Measurements from ENCODE around the gene TEX261.

TEX261 gene

DNA sequence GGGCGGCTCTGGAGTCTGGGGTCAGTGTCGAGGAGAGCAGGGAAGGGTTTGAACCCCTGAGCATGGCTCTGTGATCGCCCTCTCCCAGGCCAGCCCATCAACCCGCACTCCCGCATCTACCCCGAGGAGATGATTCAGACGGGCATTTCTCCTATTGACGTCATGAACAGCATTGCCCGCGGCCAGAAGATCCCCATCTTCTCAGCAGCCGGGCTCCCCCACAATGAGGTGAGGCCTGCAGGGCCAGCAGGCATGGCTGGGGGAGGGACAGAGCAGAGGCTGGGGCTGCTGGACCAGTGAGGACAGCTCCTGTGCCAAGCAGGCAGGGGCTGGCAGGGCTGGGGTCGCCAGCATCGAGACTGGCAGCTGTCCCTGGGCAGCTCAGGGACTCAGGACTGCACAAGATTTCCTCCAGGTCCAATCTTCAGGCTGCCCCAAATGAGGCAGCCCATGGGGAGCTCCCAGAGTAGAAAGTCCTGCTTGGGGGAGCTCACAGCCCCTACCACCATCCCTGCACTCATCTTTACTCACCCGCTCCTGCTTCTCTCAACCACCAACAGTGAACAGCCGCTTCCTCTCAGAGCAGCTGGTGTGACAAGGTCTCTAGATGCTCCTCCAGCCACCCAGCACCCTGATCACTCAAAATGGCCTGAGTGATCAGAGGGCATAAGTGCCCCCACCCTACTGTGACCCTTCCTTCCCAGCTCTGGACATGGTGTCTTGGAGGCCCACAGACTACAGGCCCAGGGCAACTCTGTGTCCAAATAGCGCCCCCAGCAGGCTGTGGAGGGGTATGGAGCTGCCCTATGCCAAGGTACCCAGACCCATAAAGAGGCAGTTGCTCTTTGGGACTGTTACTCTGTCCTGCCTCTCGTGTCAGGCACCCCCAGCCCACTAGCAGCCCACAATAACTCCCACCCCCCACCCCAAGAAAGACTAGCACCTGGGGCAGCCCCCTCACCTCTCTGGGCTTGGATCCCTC is 34.5 kb downstream of the TEX261 start:
- TF ChIP-seq, protein P1, sequence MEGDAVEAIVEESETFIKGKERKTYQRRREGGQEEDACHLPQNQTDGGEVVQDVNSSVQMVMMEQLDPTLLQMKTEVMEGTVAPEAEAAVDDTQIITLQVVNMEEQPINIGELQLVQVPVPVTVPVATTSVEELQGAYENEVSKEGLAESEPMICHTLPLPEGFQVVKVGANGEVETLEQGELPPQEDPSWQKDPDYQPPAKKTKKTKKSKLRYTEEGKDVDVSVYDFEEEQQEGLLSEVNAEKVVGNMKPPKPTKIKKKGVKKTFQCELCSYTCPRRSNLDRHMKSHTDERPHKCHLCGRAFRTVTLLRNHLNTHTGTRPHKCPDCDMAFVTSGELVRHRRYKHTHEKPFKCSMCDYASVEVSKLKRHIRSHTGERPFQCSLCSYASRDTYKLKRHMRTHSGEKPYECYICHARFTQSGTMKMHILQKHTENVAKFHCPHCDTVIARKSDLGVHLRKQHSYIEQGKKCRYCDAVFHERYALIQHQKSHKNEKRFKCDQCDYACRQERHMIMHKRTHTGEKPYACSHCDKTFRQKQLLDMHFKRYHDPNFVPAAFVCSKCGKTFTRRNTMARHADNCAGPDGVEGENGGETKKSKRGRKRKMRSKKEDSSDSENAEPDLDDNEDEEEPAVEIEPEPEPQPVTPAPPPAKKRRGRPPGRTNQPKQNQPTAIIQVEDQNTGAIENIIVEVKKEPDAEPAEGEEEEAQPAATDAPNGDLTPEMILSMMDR (IDR thresholded peaks at IDR 0.05; ENCODE audit: low read depth, low read length): no peak
- no peak overlapping the region for H3K4me3 ChIP-seq (ENCODE audit: low read depth, low read length)

DNA sequence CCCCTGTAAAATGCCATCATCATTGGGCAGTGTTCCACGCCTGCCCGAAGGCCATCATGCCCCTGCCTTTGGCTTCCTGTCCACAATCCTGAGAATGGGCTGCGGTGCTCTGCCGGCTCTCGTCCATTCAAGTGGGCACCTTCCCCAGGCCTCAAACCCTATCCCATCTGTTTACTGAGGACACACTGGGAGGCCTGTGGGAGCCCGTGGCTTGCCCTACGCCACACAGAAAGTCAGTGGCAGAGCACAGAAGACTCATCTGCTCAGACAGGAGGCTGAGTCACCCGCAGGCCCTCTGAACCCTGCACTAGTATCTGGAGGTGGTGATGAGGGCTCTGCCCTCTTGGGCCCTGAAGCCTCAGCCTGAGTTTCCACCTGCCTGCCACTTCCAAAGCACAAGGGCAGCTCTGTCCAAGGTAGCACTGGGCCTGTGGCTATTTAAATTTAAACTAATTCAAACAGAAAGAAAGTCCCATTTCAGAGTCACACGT is 35.4 kb downstream of the TEX261 start:
- TF ChIP-seq, protein P1 (IDR thresholded peaks at IDR 0.05; ENCODE audit: low read depth, low read length): no peak
- H3K4me3 ChIP-seq (ENCODE audit: low read depth, low read length): no peak overlapping the region

DNA sequence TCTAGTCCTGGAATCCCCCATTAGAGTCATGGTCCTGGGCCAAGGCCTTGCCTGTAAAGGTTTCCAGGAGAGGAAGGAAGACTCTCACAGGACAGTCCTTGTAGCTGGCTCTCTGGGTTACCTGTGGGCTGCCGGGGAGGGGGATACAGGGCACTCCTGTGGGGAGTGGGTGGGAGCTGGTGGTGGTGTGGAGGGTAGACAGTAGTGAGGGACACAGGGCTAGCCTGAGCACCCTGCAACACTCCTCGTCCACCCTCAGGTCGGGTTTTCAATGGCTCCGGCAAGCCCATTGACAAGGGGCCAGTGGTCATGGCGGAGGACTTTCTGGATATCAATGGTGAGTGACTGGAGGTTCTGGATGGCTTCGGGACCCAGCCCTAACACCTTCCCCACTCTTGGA is 35.9 kb downstream of the TEX261 start:
- TF ChIP-seq, protein P1 (IDR thresholded peaks at IDR 0.05; ENCODE audit: low read depth, low read length): no peak
- H3K4me3 ChIP-seq (ENCODE audit: low read depth, low read length): no peak overlapping the region

DNA sequence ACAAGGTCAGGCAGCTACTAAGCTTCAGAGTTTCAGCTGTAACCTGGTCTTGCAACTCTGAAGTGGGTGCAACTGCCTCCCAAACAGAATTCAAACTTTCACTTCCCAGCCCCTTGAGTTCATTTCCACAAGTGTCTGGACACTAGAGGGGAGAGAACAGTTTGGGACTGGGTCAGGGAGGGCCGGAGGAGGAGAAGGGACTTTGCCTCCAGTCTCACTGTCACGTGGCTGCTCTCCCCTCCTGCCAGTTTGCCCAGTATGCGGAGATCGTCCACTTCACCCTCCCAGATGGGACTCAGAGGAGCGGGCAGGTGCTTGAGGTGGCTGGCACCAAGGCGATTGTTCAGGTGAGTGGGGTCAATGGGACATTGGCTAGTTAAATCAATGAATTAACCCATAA is 36.9 kb downstream of the TEX261 start:
- TF ChIP-seq, protein P1 (IDR thresholded peaks at IDR 0.05; ENCODE audit: low read depth, low read length): no peak
- H3K4me3 ChIP-seq (ENCODE audit: low read depth, low read length): no peak overlapping the region

DNA sequence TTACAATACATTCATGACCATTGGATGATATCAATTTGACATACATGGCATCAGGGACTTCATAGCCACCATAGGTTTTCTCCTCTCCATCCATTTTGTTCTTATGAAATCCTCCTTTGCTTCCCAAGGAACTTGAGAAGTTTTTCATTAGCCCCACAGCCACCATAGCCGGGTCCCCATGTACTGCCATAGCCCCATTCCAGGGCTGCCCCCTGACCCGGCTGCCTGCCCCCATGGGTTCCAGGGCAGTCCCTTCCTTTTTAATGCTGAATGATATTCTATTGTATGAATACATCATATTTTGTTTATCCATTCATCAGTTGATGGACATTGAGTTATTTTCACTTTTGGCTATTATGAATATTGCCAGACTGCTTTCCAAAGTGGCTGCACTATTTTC is 38.5 kb downstream of the TEX261 start:
- TF ChIP-seq, protein P1 (IDR thresholded peaks at IDR 0.05; ENCODE audit: low read depth, low read length): no peak
- no peak overlapping the region for H3K4me3 ChIP-seq (ENCODE audit: low read depth, low read length)

DNA sequence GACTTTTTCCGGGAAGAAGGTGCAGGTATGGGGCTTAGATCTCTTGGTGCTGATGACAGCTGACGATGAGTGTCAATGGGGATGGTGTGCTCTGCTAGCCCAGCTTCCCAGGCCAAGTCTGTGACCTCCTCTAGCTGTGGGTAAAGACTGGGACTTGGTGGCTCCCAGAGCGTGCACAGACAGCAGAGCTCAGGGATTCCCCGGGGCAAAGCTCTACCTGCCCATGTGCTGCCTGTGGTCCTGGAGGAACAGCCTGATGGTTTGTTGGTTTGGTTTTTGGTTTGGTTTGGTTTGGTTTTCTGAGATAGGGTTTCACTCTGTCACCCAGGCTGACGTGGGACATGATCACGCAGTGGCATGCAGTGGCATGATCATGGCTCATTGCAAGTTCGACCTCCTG is 39.8 kb downstream of the TEX261 start:
- H3K4me3 ChIP-seq (ENCODE audit: low read depth, low read length): no peak overlapping the region
- TF ChIP-seq, protein P1 (IDR thresholded peaks at IDR 0.05; ENCODE audit: low read depth, low read length): no peak

DNA sequence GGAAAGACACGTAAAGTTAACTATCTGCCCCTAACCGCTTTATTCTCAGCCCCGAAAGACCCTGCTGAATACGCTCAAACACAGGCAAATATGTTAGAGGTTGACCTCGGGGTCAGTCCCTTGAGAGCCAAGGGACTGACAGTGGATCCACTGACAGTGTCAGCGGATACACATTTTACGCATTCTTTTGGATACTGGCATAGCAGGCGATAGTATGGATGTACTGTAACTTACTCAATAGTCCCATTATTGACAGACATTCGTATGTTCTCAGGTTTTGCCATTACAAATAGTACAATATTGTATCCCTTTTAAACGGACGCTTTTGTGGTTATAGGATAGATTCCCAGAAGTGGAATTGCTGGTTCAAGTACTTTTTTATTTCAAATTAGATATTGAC is 45.6 kb downstream of the TEX261 start:
- TF ChIP-seq, protein P1 (IDR thresholded peaks at IDR 0.05; ENCODE audit: low read depth, low read length): no peak
- no peak overlapping the region for H3K4me3 ChIP-seq (ENCODE audit: low read depth, low read length)

Measured in WI38 (cell line).